Gastrocnemius medialis (tissue), 4 donors: ENCODE results near the gene DNAJA2. TPM values are rescaled to one million over a fixed set of nuclear protein-coding genes. Genes with fewer than 3 reads are reported as not detected.

ENCODE experiments used
- ATAC-seq, 2 donors: fragments of 150-250 bp; one replicate each; pipeline ENCODE4 v1.9.1; 2016
- DNase-seq, 2 donors: peaks; one replicate each; pipeline ENCODE4 v3.0.0-alpha.2; 2019
- H3K27ac ChIP-seq, 4 donors: fragments of 200-600 bp; sonication (generic); 1 replicate in 1 of 4; 2 replicates in 3 of 4; pipeline ENCODE4 v1.5.1; 2016 to 2018; ENCODE audit warnings: mild to moderate bottlenecking in 2 of 4, moderate library complexity in 1 of 4
- H3K27me3 ChIP-seq, 3 donors: fragments of 200-600 bp; sonication (generic) in 2 of 3; 1 replicate in 1 of 3; 2 replicates in 2 of 3; pipeline versions ENCODE4 v1.5.1 to v1.6.0; 2016 to 2019; ENCODE audit warnings: mild to moderate bottlenecking in 1 of 3, moderate library complexity in 1 of 3
- H3K36me3 ChIP-seq, 2 donors: fragments of 200-600 bp; sonication (generic) in 1 of 2; one replicate each; pipeline ENCODE4 v1.5.1; 2017 to 2018
- H3K4me1 ChIP-seq, 2 donors: fragments of 200-600 bp; sonication (generic) in 1 of 2; one replicate each; pipeline ENCODE4 v1.5.1; 2016 to 2017; ENCODE audit warnings: mild to moderate bottlenecking in 2 of 2
- H3K4me3 ChIP-seq, 4 donors: fragments of 200-600 bp; sonication (generic) in 3 of 4; 1 replicate in 1 of 4; 2 replicates in 3 of 4; pipeline ENCODE4 v1.5.1; 2016 to 2019; ENCODE audit warnings: mild to moderate bottlenecking in 2 of 4
- H3K9me3 ChIP-seq, 3 donors: fragments of 200-600 bp; sonication (generic) in 2 of 3; 1 replicate in 1 of 3; 2 replicates in 2 of 3; pipeline ENCODE4 v1.5.1; 2016 to 2019
- POLR2A ChIP-seq, 2 donors: fragments of 450-650 bp; IDR thresholded peaks; one replicate each; pipeline ENCODE4 v1.6.1; 2017; ENCODE audit warnings: antibody characterized with exemption in 2 of 2, mild to moderate bottlenecking in 2 of 2, moderate library complexity in 2 of 2
- in situ Hi-C, 4 donors: fragments of 200-750 bp; cut with MboI; loops; one replicate each; pipeline versions ENCODE4 v1.15.0 to v1.8.0; 2017; ENCODE audit warnings: low sequenced_read_pairs in 4 of 4
- intact Hi-C: fragments of 100-400 bp; cut with DNase I; formaldehyde crosslinking; loops from one replicate; pipeline ENCODE4 v1.15.1; 2023; ENCODE audit warnings: low total_unique reads
- total RNA-seq, 4 donors: library from RNA; depleted of rRNA; stranded (reverse); fragments of >200 nt; gene quantifications; one replicate each; pipeline versions ENCODE4 v1.1.0 to v1.2.3, GENCODE V29; 2016
- TF ChIP-seq, protein P1 (sequence below), 5 experiments: fragments of 450-650 bp in 3 of 5; fragments of 200-600 bp in 2 of 5; sonication (generic) in 2 of 5; IDR thresholded peaks in 4 of 5; conservative IDR thresholded peaks in 1 of 5; 1 replicate in 4 of 5; 2 replicates in 1 of 5; pipeline ENCODE4 v1.5.1; 2016 to 2019; ENCODE audit warnings: antibody characterized with exemption in 5 of 5, mild to moderate bottlenecking in 3 of 5, moderate library complexity in 3 of 5

DNAJA2 gene
- total RNA-seq, result 10 to 100 TPM; 57.4 to 79.6 (median 70.5) TPM

DNA sequence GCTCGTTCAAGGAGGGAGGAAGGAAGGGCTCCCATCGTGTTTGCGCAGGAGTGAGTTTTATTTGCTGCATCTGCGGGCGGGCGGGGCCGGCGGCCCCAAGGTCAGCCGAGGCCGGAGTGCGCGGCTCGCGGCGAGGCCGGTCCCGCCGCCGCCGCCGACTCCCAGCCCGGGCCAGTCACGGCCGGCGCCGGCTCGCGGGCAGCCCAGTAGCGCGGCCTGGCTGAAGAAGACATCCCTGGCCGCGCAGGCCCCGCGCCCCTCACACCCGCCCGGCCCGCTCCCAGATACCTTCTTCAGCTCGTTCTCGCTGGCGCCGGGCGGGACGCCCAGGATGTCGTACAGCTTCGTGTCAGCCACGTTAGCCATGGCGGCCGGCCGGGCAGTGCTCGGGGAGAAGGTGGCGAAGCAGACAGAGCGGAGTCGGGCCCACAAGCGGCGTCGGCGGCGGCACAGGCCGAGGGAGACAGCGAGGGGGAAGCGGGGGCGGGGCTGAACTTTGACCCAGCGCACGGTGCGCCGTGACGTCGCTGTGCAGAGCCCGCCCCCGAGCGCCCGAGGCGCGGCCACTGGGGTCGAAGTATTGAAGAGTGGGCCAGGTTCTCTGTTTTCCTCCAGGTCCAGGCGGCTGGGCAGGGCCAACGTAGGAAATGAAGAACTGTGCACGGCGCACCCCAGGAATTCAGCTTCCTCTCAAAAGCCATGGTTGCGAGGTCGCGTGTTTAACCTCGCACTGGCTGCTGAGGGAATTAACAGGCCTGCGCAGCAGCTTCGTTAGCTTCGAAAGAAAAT, at the start of gene DNAJA2:
DNAJA2 (minus strand) TSS at position 468 of the 789 bp plus-strand sequence; CDS start at position 366, 102 bp downstream.
- H3K9me3 ChIP-seq, result no peaks in the 10 kb centered on the region
- in situ Hi-C loops (no loop called here), intact Hi-C loops (loop anchor here (2.0 to 10.0 kb wide), 3 partner anchors 143 to 1411 kb away; partner anchors contain the start of genes C16orf87 and SIAH1)
- H3K36me3 ChIP-seq, result peaks cover 0 to 4% of the 10 kb centered on the region in 2 donors
- peak; percentile 90 to 91 for TF ChIP-seq POLR2A (IDR thresholded peaks at IDR 0.05)
- TF ChIP-seq, protein P1, sequence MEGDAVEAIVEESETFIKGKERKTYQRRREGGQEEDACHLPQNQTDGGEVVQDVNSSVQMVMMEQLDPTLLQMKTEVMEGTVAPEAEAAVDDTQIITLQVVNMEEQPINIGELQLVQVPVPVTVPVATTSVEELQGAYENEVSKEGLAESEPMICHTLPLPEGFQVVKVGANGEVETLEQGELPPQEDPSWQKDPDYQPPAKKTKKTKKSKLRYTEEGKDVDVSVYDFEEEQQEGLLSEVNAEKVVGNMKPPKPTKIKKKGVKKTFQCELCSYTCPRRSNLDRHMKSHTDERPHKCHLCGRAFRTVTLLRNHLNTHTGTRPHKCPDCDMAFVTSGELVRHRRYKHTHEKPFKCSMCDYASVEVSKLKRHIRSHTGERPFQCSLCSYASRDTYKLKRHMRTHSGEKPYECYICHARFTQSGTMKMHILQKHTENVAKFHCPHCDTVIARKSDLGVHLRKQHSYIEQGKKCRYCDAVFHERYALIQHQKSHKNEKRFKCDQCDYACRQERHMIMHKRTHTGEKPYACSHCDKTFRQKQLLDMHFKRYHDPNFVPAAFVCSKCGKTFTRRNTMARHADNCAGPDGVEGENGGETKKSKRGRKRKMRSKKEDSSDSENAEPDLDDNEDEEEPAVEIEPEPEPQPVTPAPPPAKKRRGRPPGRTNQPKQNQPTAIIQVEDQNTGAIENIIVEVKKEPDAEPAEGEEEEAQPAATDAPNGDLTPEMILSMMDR (IDR thresholded peaks at IDR 0.05 in 4 of 5, conservative IDR thresholded peaks at IDR 0.05 in 1 of 5), result no peak
- peak within 1 kb of the TSS; percentile 95 to 98 (median 98) for H3K27ac ChIP-seq
- no peaks in the 10 kb centered on the region for H3K27me3 ChIP-seq
- peak within 1 kb of the TSS; percentile 65 to 93 (median 86) for H3K4me3 ChIP-seq
- peaks cover 34 to 35% of the 10 kb centered on the region in 2 donors for H3K4me1 ChIP-seq
- peak; percentile 87 for DNase-seq
- peak; percentile 93 to 97 for ATAC-seq

DNA sequence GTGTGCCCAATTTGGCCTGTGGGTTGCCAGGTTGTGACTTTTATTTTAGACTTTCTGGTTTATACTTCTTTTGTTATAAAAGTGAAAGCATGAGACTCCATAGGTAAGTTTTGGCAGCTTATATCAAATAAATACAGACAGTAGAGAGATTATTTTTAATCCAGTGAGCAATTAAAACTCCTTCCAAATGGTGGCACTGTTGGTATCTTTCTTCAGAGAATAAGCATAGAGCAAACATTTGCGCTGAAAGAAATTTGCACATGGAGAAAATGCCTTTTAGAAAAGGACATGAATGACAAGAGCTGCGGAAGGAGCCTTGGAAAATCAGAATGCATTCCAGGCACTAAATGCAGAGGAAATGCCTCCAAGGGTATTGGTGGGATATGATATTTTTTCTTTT, 46.1 kb upstream of the DNAJA2 start:
- DNase-seq (no peak), ATAC-seq (no peak)
- no peaks in the 10 kb centered on the region for H3K27me3 ChIP-seq
- H3K4me1 ChIP-seq, result no peaks in the 10 kb centered on the region
- no peaks in the 10 kb centered on the region for H3K9me3 ChIP-seq
- H3K36me3 ChIP-seq, result no peaks in the 10 kb centered on the region
- TF ChIP-seq, protein P1 (IDR thresholded peaks at IDR 0.05 in 4 of 5, conservative IDR thresholded peaks at IDR 0.05 in 1 of 5), result no peak
- TF ChIP-seq POLR2A (IDR thresholded peaks at IDR 0.05), result no peak
- H3K4me3 ChIP-seq, result no peak overlapping the region
- no peak overlapping the region for H3K27ac ChIP-seq
- intact Hi-C loops, result no loop called here
- in situ Hi-C loops, result no loop called here

DNA sequence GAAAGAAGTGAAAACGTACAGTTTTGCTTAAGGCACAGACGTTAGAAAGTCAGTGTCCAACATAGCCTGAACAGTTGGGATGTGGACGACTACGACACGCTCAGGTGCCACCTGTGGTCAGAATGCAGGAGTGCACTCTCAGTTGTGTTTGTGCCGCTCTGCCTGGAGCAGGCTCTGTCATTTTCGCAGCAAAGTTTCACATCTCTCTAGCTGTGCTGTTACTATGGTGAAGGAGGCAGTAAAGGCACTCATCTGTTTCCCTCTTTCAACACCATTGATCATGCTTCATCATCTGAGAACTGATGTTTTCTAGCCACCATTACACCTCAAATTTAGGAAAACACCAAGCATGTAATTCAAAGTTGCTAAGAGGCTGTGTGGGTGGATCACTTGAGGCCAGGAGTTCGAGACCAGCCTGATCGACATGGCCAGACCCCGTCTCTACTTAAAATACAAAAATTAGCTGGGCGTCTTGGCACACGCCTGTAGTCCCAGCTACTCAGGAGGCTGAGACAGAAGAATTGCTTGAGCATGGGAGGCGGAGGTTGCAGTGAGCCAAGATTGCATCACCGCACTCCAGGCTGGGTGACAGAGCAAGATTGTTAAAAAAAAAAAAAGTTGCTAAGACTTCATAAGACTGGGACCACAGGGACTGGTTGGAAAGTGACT, 44.9 kb upstream of the DNAJA2 start:
- Histone ChIP-seq H3K4me1 (no peaks in the 10 kb centered on the region), H3K27me3 (no peaks in the 10 kb centered on the region), H3K9me3 (no peaks in the 10 kb centered on the region), H3K36me3 (no peaks in the 10 kb centered on the region), H3K27ac (no peak overlapping the region), H3K4me3 (no peak overlapping the region)
- DNase-seq (no peak), ATAC-seq (peak in 1 of 2 donors; percentile 50)
- TF ChIP-seq POLR2A (IDR thresholded peaks at IDR 0.05), result no peak
- TF ChIP-seq, protein P1 (IDR thresholded peaks at IDR 0.05 in 4 of 5, conservative IDR thresholded peaks at IDR 0.05 in 1 of 5), result peak in 1 of 5 experiments; percentile 27
- in situ Hi-C loops, result no loop called here
- intact Hi-C loops, result no loop called here

DNA sequence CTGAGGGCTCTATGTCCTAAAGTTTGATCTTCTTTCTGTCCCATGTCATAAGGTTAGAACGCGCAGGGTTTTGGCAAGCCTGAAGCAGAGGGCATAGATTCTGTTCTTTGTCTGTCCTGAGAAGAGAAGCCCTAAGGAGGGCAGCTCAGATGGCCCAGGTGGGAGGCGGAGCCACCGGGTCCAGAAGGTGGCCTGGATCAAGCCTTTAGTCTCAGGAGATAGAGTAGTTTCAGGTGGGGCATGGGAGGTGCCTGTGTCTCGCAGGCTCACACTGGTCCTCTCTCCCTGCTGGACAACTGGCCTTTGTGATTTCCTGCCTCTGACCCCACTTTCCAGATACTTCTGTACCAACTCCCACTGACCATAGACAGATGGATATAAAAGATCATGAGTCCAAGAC, 44.2 kb upstream of the DNAJA2 start:
- H3K27ac ChIP-seq, result no peak overlapping the region
- intact Hi-C loops (no loop called here), in situ Hi-C loops (no loop called here)
- no peak overlapping the region for H3K4me3 ChIP-seq
- no peaks in the 10 kb centered on the region for H3K27me3 ChIP-seq
- H3K4me1 ChIP-seq, result no peaks in the 10 kb centered on the region
- TF ChIP-seq, protein P1 (IDR thresholded peaks at IDR 0.05 in 4 of 5, conservative IDR thresholded peaks at IDR 0.05 in 1 of 5), result no peak
- no peak for TF ChIP-seq POLR2A (IDR thresholded peaks at IDR 0.05)
- ATAC-seq (no peak), DNase-seq (no peak)
- no peaks in the 10 kb centered on the region for H3K9me3 ChIP-seq
- H3K36me3 ChIP-seq, result no peaks in the 10 kb centered on the region
